Mesodermal cell (in vitro differentiated cells): ENCODE results near the gene FAIM.
A peak's percentile ranks its signal among the peaks of the same experiment; 100 is the strongest.

Experiments
- H3K27ac ChIP-seq: 2 replicates; pipeline ENCODE4 v1.7.0; 2013; ENCODE audit warnings: mild to moderate bottlenecking, low read depth, low read length, moderate library complexity; ENCODE audit not compliant: severe bottlenecking
- H3K36me3 ChIP-seq: 2 replicates; pipeline ENCODE4 v1.7.1; 2013; ENCODE audit warnings: mild to moderate bottlenecking, low read length, moderate library complexity; ENCODE audit not compliant: control insufficient read depth, insufficient read depth
- H3K4me1 ChIP-seq: one replicate; pipeline ENCODE4 v1.7.1; 2013; ENCODE audit warnings: mild to moderate bottlenecking, low read length; ENCODE audit not compliant: insufficient read depth, control insufficient read depth, poor library complexity, severe bottlenecking
- H3K4me3 ChIP-seq: 2 replicates; pipeline ENCODE4 v1.7.0; 2013; ENCODE audit warnings: low read length, control low read depth, mild to moderate bottlenecking; ENCODE audit not compliant: insufficient read depth, poor library complexity, severe bottlenecking; ENCODE audit errors: extremely low read depth
- H3K9me3 ChIP-seq: 2 replicates; pipeline ENCODE4 v1.7.1; 2013; ENCODE audit warnings: mild to moderate bottlenecking, low read length, moderate library complexity; ENCODE audit not compliant: control insufficient read depth
- WGBS, 2 experiments: methylation state at CpG; one replicate each; pipeline ENCODE4 v1.1.5; 2013; ENCODE audit warnings: missing lambda C conversion rate in 2 of 2; ENCODE audit not compliant: insufficient coverage in 2 of 2; 5-methylcytosine and 5-hydroxymethylcytosine counted together

FAIM gene

GRCh38 chr3:138646008-138646407 lies 37.4 kb downstream of the FAIM start:
- Histone ChIP-seq H3K27ac (no peak overlapping the region), H3K36me3 (peaks cover 20% of the 10 kb centered on the region), H3K4me1 (no peaks in the 10 kb centered on the region), H3K4me3 (no peak overlapping the region), H3K9me3 (peaks cover 38% of the 10 kb centered on the region)

- no peaks in the 10 kb centered on the region for H3K4me1 ChIP-seq
- no peak overlapping the region for H3K27ac ChIP-seq
- peaks cover 34% of the 10 kb centered on the region for H3K9me3 ChIP-seq
- no peak overlapping the region for H3K4me3 ChIP-seq
- H3K36me3 ChIP-seq: peaks cover 20% of the 10 kb centered on the region
These were observed 37.9 kb downstream of the FAIM start for GRCh38 chr3:138646513-138646912.

- Histone ChIP-seq H3K36me3 (peaks cover 34% of the 10 kb centered on the region), H3K4me3 (no peak overlapping the region), H3K9me3 (peaks cover 25% of the 10 kb centered on the region), H3K27ac (no peak overlapping the region), H3K4me1 (no peaks in the 10 kb centered on the region)
- 93 to 94% methylated on average over 4 to 5 of the region's 5 CpGs for WGBS, 2 experiments
These were observed 40.6 kb downstream of the FAIM start for GRCh38 chr3:138649134-138649533.

- Histone ChIP-seq H3K27ac (no peak overlapping the region), H3K4me1 (no peaks in the 10 kb centered on the region), H3K9me3 (peaks cover 11% of the 10 kb centered on the region), H3K4me3 (no peak overlapping the region), H3K36me3 (peaks cover 45% of the 10 kb centered on the region)
These were observed 45.0 kb downstream of the FAIM start for GRCh38 chr3:138653567-138653966.

DNA sequence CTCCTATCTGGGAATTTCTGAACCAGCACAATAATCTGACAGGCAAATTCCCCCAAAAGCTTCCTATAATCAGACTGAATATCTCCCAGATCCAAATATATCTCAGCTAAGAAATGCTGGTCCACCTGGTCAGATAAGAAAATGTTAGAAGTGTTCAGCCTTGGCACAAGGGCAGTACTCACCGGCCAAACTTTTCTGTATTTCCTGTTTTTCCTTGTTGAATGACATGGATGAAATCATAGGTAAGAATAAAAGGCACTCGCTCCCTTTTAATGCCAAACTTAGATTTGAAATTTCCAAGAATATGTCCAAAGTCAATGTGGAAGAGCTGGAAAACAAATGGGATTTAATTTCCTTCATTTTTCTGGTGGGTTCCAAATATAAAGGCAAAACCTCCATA lies 48.9 kb downstream of the FAIM start:
- WGBS, 2 experiments: 94 to 100% methylated on average over 1 to 2 of the region's 2 CpGs
- Histone ChIP-seq H3K4me1 (no peaks in the 10 kb centered on the region), H3K36me3 (peaks cover 23% of the 10 kb centered on the region), H3K4me3 (no peak overlapping the region), H3K9me3 (no peaks in the 10 kb centered on the region), H3K27ac (no peak overlapping the region)

GRCh38 chr3:138668107-138668506 lies 59.5 kb downstream of the FAIM start:
- no peak overlapping the region for H3K4me3 ChIP-seq
- WGBS, 2 experiments: no CpG with 5 or more reads among the region's 1 CpG
- H3K36me3 ChIP-seq: peaks cover 19% of the 10 kb centered on the region
- H3K27ac ChIP-seq: no peak overlapping the region
- H3K9me3 ChIP-seq: no peaks in the 10 kb centered on the region
- H3K4me1 ChIP-seq: peaks cover 10% of the 10 kb centered on the region

DNA sequence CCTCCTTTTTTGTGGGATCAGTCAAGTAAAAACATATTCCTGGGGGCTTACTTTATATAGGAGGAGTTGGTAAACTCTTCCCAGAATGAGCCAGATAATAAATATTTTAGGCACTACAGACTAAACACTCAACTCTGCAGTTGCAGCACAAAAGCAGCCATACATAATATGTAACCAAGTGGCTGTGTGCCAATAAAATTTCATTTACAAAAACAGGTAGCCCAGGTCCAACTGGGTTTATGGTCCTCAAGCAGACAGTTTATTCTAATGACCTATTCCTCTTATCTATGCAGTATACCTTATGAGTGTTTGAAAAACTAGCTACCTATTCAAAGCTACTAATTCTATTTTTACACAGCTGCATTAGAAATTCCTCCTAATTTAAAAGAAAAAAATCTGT lies 61.8 kb downstream of the FAIM start:
- no peak overlapping the region for H3K4me3 ChIP-seq
- H3K27ac ChIP-seq: no peak overlapping the region
- peaks cover 23% of the 10 kb centered on the region for H3K4me1 ChIP-seq
- H3K36me3 ChIP-seq: peaks cover 10% of the 10 kb centered on the region
- H3K9me3 ChIP-seq: peaks cover 10% of the 10 kb centered on the region

- H3K4me3 ChIP-seq: no peak overlapping the region
These were observed 65.3 kb downstream of the FAIM start for GRCh38 chr3:138673641-138674530.

DNA sequence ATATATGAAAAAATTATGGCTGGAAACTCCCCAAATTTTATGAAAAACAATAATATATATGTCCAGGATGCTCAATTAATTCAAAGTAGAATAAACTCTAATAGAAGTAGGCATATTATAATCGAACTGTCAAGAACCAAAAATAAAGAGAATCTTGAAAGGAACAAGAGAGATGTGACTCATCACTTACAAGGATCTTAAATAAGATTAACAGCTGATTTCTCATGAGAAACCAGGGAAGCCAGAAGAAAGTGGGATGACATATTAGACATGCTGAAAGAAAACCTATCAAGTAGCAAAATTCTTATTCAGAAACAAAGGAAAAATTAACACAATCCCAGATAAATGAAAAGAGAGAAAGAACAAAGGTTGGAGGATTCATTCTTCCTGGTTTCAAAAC lies 66.8 kb downstream of the FAIM start:
- H3K9me3 ChIP-seq: peaks cover 18% of the 10 kb centered on the region
- no CpG with 5 or more reads among the region's 1 CpG for WGBS, 2 experiments
- no peak overlapping the region for H3K4me3 ChIP-seq
- peaks cover 23% of the 10 kb centered on the region for H3K4me1 ChIP-seq
- H3K36me3 ChIP-seq: peaks cover 8% of the 10 kb centered on the region
- H3K27ac ChIP-seq: no peak overlapping the region

More at GRCh38 chr3:138673641-138674530, 65.3 kb downstream of the FAIM start:
- H3K4me1 ChIP-seq: peaks cover 23% of the 10 kb centered on the region
- H3K36me3 ChIP-seq: peaks cover 10% of the 10 kb centered on the region
- 59% methylated on average over 2 to 3 of the region's 4 CpGs for WGBS, 2 experiments
- peaks cover 18% of the 10 kb centered on the region for H3K9me3 ChIP-seq
- peak overlapping the region; percentile 96 for H3K27ac ChIP-seq

GRCh38 chr3:138678086-138678485 lies 69.5 kb downstream of the FAIM start:
- Histone ChIP-seq H3K27ac (no peak overlapping the region), H3K4me3 (no peak overlapping the region)
- WGBS, 2 experiments: no CpG with 5 or more reads among the region's 1 CpG

DNA sequence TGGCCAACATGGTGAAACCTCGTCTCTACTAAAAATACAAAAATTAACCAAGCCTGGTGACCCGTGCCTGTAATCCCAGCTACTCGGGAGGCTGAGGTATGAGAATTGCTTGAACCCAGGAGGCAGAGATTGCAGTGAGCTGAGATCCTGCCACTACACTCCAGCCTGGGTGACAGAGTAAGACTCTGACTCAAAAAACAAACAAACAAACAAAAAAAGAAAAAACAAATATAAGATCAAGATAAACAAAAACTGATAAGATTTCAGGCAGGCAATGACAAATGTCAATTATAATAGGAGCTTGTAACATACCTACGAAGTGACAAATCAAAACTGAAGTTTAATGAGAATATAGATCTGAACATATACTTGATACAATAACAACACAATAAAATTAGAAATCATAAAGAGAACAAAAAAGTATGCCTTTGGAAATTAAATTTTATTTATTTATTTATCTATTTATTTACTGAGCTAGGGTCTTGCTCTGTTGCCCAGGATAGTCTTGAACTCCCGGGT lies 70.4 kb downstream of the FAIM start:
- H3K36me3 ChIP-seq: peaks cover 8% of the 10 kb centered on the region
- no peak overlapping the region for H3K4me3 ChIP-seq
- 80% methylated on average over 1 of the region's 5 CpGs; no CpG with 5 or more reads in 1 of the 2 experiments for WGBS, 2 experiments

More at GRCh38 chr3:138678086-138678485, 69.5 kb downstream of the FAIM start:
- Histone ChIP-seq H3K9me3 (peaks cover 18% of the 10 kb centered on the region), H3K4me1 (peaks cover 13% of the 10 kb centered on the region), H3K36me3 (peaks cover 8% of the 10 kb centered on the region)

More for the DNA sequence above, 70.4 kb downstream of the FAIM start:
- H3K4me1 ChIP-seq: peaks cover 5% of the 10 kb centered on the region
- H3K9me3 ChIP-seq: peaks cover 18% of the 10 kb centered on the region
- H3K27ac ChIP-seq: no peak overlapping the region
